Measurements from ENCODE around the gene SIN3B.

Gene SIN3B

GRCh38 chr19:16829822-16830289 lies 658 bp downstream of the SIN3B start:
- DNase-seq = no peak

DNA sequence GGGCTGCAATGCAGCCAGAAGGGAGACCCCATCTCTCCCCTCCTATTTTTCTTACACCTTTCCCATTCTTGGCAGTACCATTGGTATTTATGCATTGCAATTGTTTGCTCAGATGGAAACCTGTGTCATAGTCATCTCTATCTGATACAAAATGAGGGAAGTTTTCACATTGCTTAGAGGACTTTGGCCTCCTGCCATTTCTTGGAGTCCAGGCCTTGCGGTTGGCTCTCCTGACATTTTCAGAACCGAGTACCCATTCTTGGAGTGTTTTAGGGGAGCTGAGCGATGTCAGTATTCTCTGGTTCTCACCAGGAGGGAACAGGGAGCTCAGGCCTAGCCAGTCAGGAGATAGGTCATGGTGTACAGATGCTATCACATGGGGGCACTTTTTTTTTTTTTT lies 1.5 kb downstream of the SIN3B start:
- no peak for DNase-seq

DNA sequence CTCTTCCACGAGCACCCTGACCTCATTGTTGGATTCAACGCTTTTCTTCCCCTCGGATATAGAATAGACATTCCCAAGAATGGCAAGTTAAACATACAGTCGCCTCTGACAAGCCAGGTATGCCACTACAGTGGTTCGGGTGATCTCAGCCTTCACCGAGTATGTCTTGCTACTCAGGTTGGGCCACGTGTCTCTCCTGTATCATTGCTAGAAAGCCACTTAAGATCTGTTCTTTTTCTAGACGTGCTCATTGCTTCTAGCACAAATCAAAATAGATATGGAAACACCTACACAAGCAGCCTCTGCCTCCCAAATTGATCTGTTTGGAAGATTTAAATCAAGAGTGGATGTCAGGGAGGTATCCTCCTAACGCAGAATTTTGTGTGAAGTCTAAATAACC lies 2.3 kb downstream of the SIN3B start:
- DNase-seq = no peak

- DNase-seq = no peak
Observed at GRCh38 chr19:16834747-16835146, 5.5 kb downstream of the SIN3B start.

GRCh38 chr19:16836115-16837034 lies 7.2 kb downstream of the SIN3B start:
- no peak for DNase-seq

GRCh38 chr19:16837035-16837362 lies 7.8 kb downstream of the SIN3B start:
- no peak for DNase-seq

DNA sequence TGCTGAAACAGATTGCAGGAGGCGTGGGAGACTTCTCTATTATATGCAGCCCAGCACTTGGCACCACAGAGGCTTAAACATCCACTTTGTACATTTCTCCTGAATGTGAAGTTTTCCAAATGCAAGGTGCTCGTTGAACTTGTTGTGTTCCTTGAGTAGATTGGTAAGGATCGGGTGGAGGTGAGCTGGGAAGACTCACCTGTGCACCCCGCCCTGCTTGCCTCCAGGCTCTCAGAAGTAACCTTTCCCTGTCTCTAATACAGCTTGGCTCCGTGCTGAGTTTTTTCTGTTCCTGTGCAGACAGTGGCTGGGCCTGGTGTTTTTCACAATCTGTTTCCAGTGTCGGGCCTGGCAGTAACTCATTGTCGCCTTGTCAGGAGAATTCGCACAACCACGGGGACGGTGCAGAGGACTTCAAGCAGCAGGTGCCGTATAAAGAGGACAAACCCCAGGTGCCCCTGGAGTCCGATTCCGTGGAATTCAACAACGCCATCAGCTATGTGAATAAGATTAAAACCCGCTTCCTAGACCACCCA lies 12.3 kb downstream of the SIN3B start:
- no peak for DNase-seq

DNA sequence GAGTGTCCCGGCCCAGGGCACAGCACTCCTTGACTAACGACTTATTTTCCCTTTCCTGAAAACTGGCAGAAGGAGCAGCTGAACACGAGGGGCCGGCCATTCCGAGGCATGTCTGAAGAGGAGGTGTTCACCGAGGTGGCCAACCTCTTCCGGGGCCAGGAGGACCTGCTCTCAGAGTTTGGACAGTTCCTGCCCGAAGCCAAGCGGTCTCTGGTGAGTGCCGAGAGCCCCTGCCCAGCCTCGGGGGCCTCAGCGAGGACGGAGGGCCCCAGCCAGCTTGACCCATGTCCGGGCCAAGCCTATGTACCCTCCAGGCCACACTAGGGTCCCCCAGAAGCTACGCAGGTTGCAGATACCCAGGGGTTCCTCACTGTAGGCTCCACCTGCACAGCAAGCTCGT lies 17.7 kb downstream of the SIN3B start:
- DNase-seq = no peak

DNA sequence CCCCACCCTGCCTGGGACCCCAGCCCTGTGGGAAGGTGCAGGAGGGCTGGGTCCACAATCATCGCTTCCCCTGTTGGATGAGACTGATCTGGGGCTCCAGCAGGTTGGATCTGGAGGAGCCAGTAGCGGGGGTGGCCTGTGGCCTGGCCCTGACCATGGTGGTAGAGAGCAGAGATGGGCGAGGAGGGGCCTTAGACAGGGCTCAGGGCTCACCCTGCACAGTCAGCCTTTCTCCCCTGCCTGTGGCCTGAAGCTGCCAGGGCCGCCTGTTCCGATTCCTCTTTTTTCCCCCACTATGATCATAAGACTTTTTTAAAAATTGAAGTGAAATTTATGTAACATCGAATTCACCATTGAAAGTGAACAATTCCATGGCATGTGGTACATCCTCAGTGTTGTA lies 18.2 kb downstream of the SIN3B start:
- DNase-seq = no peak

- no peak for DNase-seq
Observed at GRCh38 chr19:16849168-16849567, 20.0 kb downstream of the SIN3B start.

GRCh38 chr19:16850133-16850532 lies 20.9 kb downstream of the SIN3B start:
- DNase-seq = no peak

- DNase-seq = no peak
Observed at GRCh38 chr19:16851031-16851712, 22.0 kb downstream of the SIN3B start.

GRCh38 chr19:16853066-16853465 lies 23.9 kb downstream of the SIN3B start:
- no peak for DNase-seq

GRCh38 chr19:16856091-16856490 lies 26.9 kb downstream of the SIN3B start:
- DNase-seq = no peak

GRCh38 chr19:16859626-16860025 lies 30.4 kb downstream of the SIN3B start:
- DNase-seq = no peak

DNA sequence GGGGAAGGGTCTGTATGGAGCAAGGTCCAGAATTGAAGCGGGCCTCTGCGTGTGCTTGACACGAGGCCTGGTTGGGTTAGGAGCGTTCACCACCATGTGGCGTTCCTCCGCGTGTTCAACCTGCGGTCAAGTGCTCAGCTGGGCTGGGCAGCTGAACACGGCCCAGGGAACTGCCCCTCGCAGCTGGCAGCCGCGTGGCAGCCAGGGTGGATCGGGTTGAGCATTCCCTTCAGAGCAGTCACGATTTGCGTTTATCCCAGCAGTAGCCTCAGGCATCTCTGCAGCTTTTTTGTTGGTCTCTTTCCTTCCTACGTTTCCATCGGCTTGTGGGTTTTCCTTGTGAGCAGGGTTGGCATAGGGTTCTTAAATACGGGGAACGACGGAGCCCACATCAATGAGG lies 30.9 kb downstream of the SIN3B start:
- DNase-seq = no peak

DNA sequence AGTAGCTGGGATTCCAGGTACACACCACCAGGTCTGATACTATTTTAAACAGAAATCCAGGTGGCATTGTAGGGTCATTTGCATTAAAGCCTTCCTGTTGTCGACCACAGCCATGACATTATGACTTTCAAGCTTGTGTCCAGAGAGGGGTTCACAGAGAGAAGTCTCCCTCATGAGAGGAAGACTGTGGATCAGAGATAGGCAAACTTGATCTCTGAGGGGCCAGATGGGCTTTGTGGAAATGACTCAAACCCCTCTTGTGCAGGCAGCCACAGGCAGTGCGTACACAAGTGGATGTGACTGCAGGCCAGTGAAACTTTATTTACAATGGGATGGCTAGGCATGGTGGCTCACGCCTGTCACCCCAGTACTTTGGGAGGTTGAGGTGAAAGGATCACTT lies 31.8 kb downstream of the SIN3B start:
- DNase-seq = no peak

GRCh38 chr19:16861834-16862233 lies 32.6 kb downstream of the SIN3B start:
- DNase-seq = no peak

GRCh38 chr19:16862826-16863415 lies 33.7 kb downstream of the SIN3B start:
- DNase-seq = no peak

- DNase-seq = no peak
Observed at GRCh38 chr19:16867211-16867610, 38.0 kb downstream of the SIN3B start.

DNA sequence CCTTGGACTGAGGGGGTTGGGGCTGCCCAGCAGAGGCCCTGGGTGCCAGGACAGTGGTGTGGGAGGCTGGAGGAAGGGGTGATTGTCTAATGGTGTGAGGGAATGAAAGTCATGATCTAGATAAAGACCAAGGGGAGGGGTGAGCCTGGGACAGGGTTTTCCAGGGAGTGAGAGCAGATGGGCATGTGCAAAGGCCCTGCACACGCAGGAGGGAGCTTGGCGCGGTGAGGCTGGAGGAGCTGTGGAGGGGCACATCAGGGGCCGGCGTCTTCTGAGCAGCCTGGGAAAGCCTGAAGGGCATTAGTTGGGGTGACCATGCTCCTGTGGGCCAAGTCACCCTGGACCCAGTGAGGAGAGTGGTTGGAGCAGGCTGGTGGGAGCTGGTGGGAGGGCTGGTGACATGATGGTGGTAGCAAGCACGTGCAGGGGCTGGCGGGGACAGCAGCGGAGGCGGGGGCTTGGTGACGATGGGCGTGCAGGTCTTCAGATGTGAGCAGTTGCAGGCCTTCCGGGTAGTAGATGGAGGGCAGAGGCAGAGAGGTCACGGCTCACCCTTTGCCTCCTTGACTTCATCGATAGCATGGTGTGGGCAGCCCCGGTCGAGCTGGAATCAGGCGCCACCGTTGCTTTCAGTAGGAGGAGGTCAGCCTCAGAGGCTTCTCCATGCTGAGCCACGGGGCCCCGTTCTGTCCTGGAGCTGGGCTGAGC lies 39.4 kb downstream of the SIN3B start:
- no peak for DNase-seq

GRCh38 chr19:16869331-16869972 lies 40.3 kb downstream of the SIN3B start:
- no peak for DNase-seq

All from hippocampal formation (tissue), 2 donors.